LHCN-M2 (cell line): ENCODE measurements around the gene CALB2. TPM values are rescaled to one million over a fixed set of nuclear protein-coding genes. Genes with fewer than 3 reads are reported as not detected.
"Not testable (repeated sequence)": the region's sequence is repeated elsewhere in the genome, so short reads cannot be mapped to it uniquely, and the experiment has no call there.

ENCODE experiments used
- DNase-seq: peaks from one replicate; pipeline ENCODE4 v3.0.0-alpha.2; 2012; ENCODE audit warnings: low read depth
- polyA plus RNA-seq: library from polyadenylated mRNA; unstranded; fragments of >200 nt; gene quantifications from one replicate; pipeline ENCODE4 v1.2.1, GENCODE V29; 2012; ENCODE audit warnings: missing spikeins
- total RNA-seq: library from RNA; depleted of rRNA; stranded (reverse); fragments of >200 nt; gene quantifications from 2 replicates; pipeline ENCODE4 v1.2.3, GENCODE V29; 2014; rRNA removed

The CALB2 gene
- total RNA-seq = 0.23 TPM in 1 of 2 replicates, not detected in the other
- 0.38 TPM for polyA plus RNA-seq

GRCh38 chr16:71358464-71358998 lies at the start of gene CALB2:
CALB2 (plus strand) TSS chr16:71358723; CDS start chr16:71358793, 70 bp downstream.
- DNase-seq = peak; percentile 28

DNA sequence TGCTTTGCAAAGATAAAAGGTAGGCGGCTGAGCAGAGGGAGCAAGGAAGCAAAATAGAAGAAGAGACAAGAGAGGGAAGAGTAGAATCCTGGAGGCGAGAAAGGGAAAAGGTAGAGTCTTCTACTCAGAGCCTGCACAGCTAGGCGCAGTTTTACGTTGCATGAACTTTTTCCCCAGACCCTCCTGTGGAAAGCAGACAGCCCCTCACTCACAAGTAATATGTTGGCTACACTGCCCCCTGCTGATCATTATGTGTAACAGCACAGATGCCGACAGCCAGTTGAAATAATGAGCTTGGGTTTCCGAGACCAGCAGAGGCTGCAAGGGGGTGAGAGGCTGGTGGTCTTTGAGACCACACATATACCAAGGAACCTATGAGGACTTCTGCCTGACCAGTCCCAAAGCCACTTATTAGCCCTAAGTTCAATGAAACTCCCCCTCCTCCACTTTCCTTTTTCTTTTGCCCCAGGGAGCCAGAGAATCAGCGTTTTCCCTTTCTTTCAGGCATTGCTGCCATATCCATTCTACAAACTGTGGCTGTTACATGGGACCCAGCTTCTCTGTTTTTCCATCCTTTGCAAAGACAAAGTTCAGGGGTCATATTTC lies 46.9 kb upstream of the CALB2 start:
- peak; percentile 9 for DNase-seq

DNA sequence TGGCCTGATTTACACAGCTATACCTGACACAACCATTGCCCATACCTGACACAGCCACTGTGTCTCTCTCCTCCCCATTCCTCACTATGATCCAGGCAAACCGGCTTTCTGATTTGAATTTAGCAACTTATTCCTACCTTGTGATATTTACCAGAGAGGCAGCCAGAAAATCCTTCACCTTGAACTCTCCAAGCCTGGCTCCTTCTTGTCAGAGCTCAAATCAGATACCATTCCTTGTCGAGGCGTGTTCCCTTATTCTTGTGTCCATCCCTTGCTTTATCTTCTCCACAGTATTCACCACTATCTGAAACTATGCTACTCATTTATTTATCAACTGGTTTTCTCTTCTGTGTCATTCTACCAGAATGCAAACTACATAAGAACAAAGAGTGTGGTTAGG lies 44.9 kb upstream of the CALB2 start:
- DNase-seq = not testable (repeated sequence)

DNA sequence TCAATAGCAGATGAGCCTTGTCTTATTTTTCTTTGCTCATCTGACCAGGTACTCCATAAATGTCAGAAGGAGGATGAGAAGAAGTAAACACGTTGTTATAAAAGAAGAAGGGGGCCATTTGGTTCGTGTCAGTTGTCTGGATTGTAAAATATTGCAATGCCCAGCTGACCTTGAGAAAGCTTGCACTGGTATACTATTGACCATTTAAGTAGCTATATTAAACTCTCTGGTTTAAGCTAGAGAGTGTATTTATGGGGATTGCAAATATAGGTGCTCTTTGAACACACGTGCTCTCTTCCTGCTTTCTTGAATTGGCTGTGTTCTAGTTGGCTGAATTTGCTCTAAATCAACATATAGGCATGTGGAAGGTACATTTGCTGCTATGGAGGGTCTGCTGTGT lies 43.3 kb upstream of the CALB2 start:
- no peak for DNase-seq

GRCh38 chr16:71319999-71320398 lies 38.5 kb upstream of the CALB2 start:
- DNase-seq = no peak

DNA sequence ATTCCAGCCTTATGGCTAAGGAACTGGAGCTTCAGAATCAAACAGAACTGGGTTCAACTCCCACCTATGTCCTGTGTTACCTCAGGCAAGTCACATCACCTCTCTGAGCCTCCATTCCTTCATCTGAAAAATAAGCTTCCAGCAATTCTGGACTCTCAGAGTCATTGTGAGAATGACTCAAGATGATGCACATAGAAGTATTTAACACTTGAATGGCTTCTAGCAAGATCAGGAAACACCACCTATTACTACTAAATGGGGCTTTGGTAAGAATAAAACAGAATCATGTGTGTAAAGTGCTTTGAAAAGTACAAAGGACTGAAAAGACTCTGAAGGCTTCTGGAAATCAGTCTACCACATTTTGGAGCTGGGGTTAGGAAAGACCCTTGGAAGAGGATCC lies 30.8 kb upstream of the CALB2 start:
- DNase-seq = no peak

- DNase-seq = no peak
Observed at GRCh38 chr16:71328151-71328550, 30.4 kb upstream of the CALB2 start.

DNA sequence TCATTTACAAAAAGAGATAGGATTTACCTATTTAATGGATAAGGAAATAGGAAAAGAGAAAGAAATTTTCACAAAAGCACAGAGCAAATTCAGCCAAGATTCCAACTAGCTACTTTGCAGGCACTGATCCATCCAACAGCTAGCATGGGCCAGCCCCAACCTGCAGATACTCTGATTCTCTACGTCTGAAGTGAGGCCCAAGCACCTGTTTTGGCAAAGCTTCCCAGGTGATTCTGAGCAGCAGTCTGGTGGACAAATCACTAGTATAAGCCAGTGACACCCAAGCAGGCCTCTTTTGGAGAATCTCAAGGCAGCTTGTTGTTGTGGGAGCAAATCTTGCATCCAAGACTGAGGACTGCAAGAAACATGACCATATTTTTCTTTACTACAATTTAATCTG lies 20.9 kb upstream of the CALB2 start:
- DNase-seq = no peak

DNA sequence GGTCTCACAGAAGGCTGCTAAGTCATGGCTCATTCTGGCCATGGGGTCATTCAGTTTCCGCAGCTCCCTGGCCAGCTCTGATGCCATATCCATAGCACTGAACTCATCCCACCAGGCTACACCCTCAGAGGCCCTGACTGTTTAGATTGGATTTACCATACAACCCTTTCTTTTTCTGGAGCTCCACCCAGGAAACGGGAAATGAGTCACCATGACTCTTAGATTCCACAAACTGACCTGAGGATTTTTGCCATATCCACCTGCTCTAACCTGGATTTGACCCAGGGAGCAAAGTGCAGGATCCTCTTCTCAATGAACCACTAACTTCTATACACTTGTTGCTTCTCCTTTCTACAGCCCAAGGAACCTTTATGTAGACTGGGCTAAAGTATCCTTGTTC lies 20.3 kb upstream of the CALB2 start:
- DNase-seq = peak; percentile 7

- DNase-seq = no peak
Observed at GRCh38 chr16:71338632-71339031, 19.9 kb upstream of the CALB2 start.

GRCh38 chr16:71339236-71340171 lies 19.0 kb upstream of the CALB2 start:
- DNase-seq = no peak

DNA sequence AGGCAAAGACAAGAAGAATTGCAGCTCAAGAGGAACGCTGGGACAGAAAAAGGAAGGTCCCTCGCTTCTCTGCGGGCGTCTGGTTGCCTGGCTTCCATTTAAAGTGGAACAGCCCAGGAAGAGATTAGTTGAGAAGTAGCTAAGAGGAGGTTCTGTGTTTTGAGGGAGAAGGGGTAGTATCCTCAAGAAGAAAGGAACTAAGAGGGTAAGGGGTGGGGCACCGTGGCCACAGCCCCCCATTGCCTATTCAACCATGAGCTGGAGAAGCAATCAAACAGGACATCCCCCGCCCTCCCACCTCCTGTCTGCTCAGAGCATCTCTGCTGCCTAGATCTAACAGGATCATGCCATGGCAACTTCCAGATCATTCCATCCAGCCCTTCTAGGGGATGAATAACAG lies 18.1 kb upstream of the CALB2 start:
- no peak for DNase-seq

DNA sequence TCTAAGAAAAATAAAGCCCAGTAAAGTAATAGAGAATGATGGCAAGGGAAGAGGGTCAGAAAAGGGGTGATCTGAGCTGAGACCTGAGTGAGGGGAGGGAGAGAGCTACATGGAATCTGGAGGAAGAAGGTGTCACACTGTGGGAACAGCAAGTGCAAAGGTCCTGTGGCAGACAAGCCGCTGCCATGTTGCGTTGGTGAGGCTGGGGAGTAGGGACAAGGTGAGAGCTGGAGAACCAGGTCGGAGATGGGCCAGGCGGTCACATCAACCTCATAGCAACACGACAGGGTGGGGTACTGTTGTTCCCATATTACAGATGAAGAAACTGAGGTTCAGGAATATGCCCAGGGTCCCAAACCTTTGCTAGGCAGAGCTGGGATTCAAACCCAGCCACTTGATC lies 16.6 kb upstream of the CALB2 start:
- no peak for DNase-seq

- DNase-seq = no peak
Observed at GRCh38 chr16:71343078-71343477, 15.4 kb upstream of the CALB2 start.

DNA sequence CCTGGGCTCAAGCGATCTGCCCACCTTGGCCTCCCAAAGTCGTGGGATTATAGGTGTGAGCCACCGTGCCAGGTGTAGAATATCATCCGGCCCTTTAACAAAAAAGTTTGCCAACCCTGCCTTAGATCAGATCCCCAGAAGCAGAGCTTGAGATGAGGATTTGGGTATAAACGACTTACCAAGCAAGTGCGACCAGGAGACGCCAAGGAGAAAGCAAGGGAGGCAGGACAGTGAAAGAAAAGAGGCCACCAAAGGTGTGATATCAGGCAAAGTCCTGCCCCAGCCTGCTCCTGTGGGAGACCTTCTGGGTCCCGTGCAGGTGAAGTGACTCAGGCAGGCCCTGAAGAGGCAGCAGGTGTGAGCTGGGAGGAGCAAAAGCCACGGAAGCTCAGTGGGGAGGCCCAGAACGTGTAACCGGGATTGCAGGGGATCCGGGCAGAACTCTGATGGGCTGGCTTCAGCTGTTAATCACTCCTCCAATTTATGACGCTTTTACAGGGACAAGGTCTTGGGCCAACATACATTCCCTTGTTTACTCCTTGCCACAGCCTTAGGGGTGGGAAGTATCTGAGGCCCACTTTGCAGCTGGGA lies 14.1 kb upstream of the CALB2 start:
- no peak for DNase-seq

DNA sequence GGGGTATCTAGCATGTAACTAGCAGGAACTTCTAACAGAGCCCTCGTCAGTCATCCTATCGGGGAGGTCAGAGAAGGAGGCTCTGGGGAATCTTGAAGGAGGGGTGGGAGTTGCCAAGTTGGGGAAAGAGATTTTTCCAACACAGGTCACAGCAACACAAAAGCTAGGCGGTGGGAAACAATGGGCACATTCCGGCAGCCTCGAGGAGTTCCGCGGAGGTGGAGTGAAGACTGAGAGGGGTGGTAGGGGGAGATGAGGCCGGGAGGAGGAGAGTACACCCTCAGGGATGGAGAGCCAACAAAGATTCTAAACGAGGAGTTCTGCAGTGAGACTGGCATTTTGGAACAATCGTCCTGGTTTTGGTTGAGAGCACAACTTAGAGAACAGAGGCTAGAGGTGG lies 13.5 kb upstream of the CALB2 start:
- no peak for DNase-seq

DNA sequence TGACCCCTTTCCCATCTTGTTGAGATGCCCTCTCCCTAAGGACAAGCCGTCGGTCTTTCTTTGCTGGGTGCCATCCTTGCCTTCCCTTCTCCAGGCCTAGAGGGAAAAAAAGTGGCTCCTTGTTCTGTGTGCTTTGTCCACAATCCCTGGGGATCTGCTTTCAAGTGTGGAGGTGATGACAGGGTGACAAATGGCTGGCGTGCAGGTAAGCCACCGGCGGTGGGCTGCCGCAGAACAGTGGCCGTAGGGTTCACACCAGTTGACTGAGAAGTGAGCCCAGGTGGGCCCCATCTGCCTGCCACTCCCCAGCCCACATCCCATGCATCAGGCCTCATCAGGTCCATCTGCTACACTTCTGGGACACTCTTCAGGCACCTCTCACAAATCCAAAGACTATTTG lies 11.4 kb upstream of the CALB2 start:
- no peak for DNase-seq

GRCh38 chr16:71348262-71349085 lies 10.0 kb upstream of the CALB2 start:
- DNase-seq = no peak

GRCh38 chr16:71350821-71351557 lies 7.5 kb upstream of the CALB2 start:
- DNase-seq = no peak

DNA sequence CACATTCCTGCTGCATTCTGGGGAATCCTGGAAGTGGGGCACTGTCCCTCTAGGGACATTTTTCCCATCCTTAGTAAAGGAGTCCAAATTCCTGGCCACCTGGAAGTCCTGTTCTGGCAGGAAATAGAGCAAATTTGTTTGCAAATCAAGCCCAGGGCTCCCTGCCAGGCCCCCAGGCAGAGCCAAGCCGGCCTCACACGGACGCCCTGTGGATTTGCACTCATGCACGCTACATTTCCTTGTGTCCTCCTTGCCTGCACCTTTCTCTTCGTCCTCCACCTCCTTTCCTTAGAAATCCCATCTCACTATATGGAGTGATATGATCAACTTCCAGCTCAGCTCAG lies 7.0 kb upstream of the CALB2 start:
- no peak for DNase-seq

- no peak for DNase-seq
Observed at GRCh38 chr16:71352466-71352865, 6.1 kb upstream of the CALB2 start.
